CD14-positive monocyte (primary cell): ENCODE data around the gene TLCD4. TPM values are rescaled to one million over a fixed set of nuclear protein-coding genes. Genes with fewer than 3 reads are reported as not detected.

Source experiments
- DNase-seq, 3 donors: peaks; one replicate each; pipeline ENCODE4 v3.0.0-alpha.2; 2011 to 2022
- H2AFZ ChIP-seq: 2 replicates; pipeline ENCODE4 v1.6.0; 2012; ENCODE audit warnings: mild to moderate bottlenecking, low read depth, low read length, inconsistent platforms; ENCODE audit not compliant: insufficient read depth, poor library complexity, severe bottlenecking
- H3K27ac ChIP-seq, 2 donors: 1 replicate in 1 of 2; 2 replicates in 1 of 2; pipeline ENCODE4 v1.5.1; 2012 to 2013; ENCODE audit warnings: low read length in 2 of 2, control low read depth in 1 of 2, inconsistent platforms in 1 of 2, low read depth in 1 of 2, mild to moderate bottlenecking in 1 of 2
- H3K27me3 ChIP-seq, 2 donors: one replicate each; pipeline versions ENCODE4 v1.6.0 to v1.6.1; 2011 to 2013; ENCODE audit warnings: low read length in 2 of 2; ENCODE audit not compliant: control insufficient read depth in 2 of 2, insufficient read depth in 2 of 2
- H3K36me3 ChIP-seq, 2 donors: replicated peaks in 1 of 2; 1 replicate in 1 of 2; 2 replicates in 1 of 2; pipeline versions ENCODE4 v1.5.1 to v1.6.1; 2012 to 2013; ENCODE audit warnings: low read length in 2 of 2, control low read depth in 1 of 2, inconsistent platforms in 1 of 2, mild to moderate bottlenecking in 1 of 2; ENCODE audit not compliant: insufficient read depth in 2 of 2, control insufficient read depth in 1 of 2
- H3K4me1 ChIP-seq, 2 donors: 1 replicate in 1 of 2; 2 replicates in 1 of 2; pipeline versions ENCODE4 v1.5.1 to v1.6.1; 2012 to 2013; ENCODE audit warnings: low read length in 2 of 2, control low read depth in 1 of 2, inconsistent platforms in 1 of 2, mild to moderate bottlenecking in 1 of 2, moderate library complexity in 1 of 2; ENCODE audit not compliant: insufficient read depth in 2 of 2, control insufficient read depth in 1 of 2
- H3K4me2 ChIP-seq: replicated peaks from 2 replicates; pipeline ENCODE3; 2012; ENCODE audit warnings: low read length, moderate library complexity, mild to moderate bottlenecking; ENCODE audit not compliant: poor library complexity, severe bottlenecking; ENCODE audit errors: extremely low read depth
- H3K4me3 ChIP-seq, 3 experiments: fragments of 200-600 bp in 1 of 3; sonication (generic) in 1 of 3; replicated peaks in 1 of 3; 1 replicate in 2 of 3; 2 replicates in 1 of 3; pipeline ENCODE4 v1.5.1; 2011 to 2013; ENCODE audit warnings: low read length in 3 of 3, mild to moderate bottlenecking in 3 of 3, control low read depth in 2 of 3, low read depth in 2 of 3, inconsistent platforms in 1 of 3, moderate library complexity in 1 of 3
- H3K79me2 ChIP-seq: 2 replicates; pipeline ENCODE4 v1.6.0; 2012; ENCODE audit warnings: mild to moderate bottlenecking, control low read depth, inconsistent platforms, low read length, moderate library complexity; ENCODE audit not compliant: insufficient read depth
- H3K9ac ChIP-seq: 2 replicates; pipeline ENCODE4 v1.6.0; 2017; ENCODE audit warnings: low read length, mild to moderate bottlenecking; ENCODE audit not compliant: insufficient read depth, poor library complexity, severe bottlenecking
- H3K9me3 ChIP-seq, 2 donors: replicated peaks in 1 of 2; 1 replicate in 1 of 2; 2 replicates in 1 of 2; pipeline versions ENCODE4 v1.5.1 to v1.6.1; 2012 to 2013; ENCODE audit warnings: low read length in 2 of 2, control low read depth in 1 of 2; ENCODE audit not compliant: control insufficient read depth in 1 of 2, insufficient read depth in 1 of 2
- H4K20me1 ChIP-seq: 2 replicates; pipeline ENCODE4 v1.6.0; 2012; ENCODE audit warnings: mild to moderate bottlenecking, low read length, control low read depth, moderate library complexity; ENCODE audit not compliant: insufficient read depth
- H3K27ac Mint-ChIP-seq, 7 donors: one replicate each; pipeline ENCODE4 v1.8.0; 2020; ENCODE audit warnings: mild to moderate bottlenecking in 7 of 7, mixed read lengths in 7 of 7, moderate library complexity in 6 of 7, inconsistent platforms in 2 of 7
- H3K27me3 Mint-ChIP-seq, 3 donors: one replicate each; pipeline ENCODE4 v1.8.0; 2021 to 2022; ENCODE audit warnings: low read depth in 3 of 3, mild to moderate bottlenecking in 3 of 3, mixed read lengths in 3 of 3, moderate library complexity in 3 of 3, inconsistent platforms in 1 of 3
- H3K36me3 Mint-ChIP-seq, 2 donors: one replicate each; pipeline ENCODE4 v1.8.0; 2020; ENCODE audit warnings: mixed read lengths in 2 of 2, inconsistent platforms in 1 of 2, mild to moderate bottlenecking in 1 of 2
- H3K4me1 Mint-ChIP-seq: one replicate; pipeline ENCODE4 v1.8.0; 2020; ENCODE audit warnings: mild to moderate bottlenecking, mixed read lengths
- H3K4me3 Mint-ChIP-seq, 2 donors: one replicate each; pipeline ENCODE4 v1.8.0; 2020; ENCODE audit warnings: mild to moderate bottlenecking in 2 of 2, mixed read lengths in 2 of 2, moderate library complexity in 1 of 2
- H3K9me3 Mint-ChIP-seq, 7 donors: one replicate each; pipeline ENCODE4 v1.8.0; 2020 to 2022; ENCODE audit warnings: mixed read lengths in 7 of 7, mild to moderate bottlenecking in 6 of 7, moderate library complexity in 6 of 7, inconsistent platforms in 2 of 7
- WGBS: methylation state at CpG from one replicate; pipeline ENCODE4 v1.1.5; 2013; ENCODE audit warnings: missing lambda C conversion rate; ENCODE audit not compliant: insufficient coverage; 5-methylcytosine and 5-hydroxymethylcytosine counted together
- intact Hi-C, 2 donors: fragments of 100-400 bp; cut with micrococcal nuclease; formaldehyde crosslinking; loops; one replicate each; pipeline versions ENCODE4 v1.15.0 to v1.15.1; 2023
- polyA plus RNA-seq, 3 donors: library from polyadenylated mRNA; depleted of rRNA in 1 of 3; unstranded in 2 of 3; stranded (reverse) in 1 of 3; fragments of 300-500 nt in 2 of 3; fragments of >200 nt in 1 of 3; fragmentation: Illumina TruSeq in 2 of 3; gene quantifications; 1 replicate in 2 of 3; 2 replicates in 1 of 3; pipeline ENCODE4 v1.2.3, GENCODE V29; 2012 to 2021
- TF ChIP-seq, protein P1 (sequence below): fragments of 200-600 bp; IDR thresholded peaks from one replicate; pipeline ENCODE4 v1.8.0; 2022; ENCODE audit warnings: antibody characterized with exemption, mild to moderate bottlenecking

The TLCD4 gene
- polyA plus RNA-seq, 3 donors, result not detected

DNA sequence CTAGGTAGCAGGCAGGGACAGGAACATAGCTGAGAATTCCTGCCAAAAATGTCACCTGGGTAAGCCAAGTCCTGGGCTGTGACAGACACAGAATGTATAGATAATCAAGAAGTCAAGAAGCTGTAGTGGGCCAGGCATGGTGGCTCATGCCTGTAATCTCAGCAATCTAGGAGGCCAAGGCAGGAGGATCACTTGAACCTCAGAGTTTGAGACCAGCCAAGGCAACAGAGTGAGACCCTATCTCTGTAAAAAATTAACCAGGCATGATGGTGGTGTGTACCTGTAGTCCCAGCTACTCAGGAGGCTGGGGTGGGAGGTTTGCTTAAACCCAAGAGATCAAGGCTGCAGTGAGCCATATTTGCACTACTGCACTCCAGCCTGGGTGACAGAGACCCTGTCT is 41.1 kb upstream of the TLCD4 start:
- Histone ChIP-seq H3K9ac (no peak overlapping the region), H4K20me1 (no peaks in the 10 kb centered on the region), H3K4me3 (no peak overlapping the region), H3K27me3 (peaks cover 9 to 18% of the 10 kb centered on the region in 2 donors), H3K9me3 (no peaks in the 10 kb centered on the region), H3K36me3 (no peaks in the 10 kb centered on the region), H3K27ac (no peak overlapping the region), H3K79me2 (no peaks in the 10 kb centered on the region), H3K4me1 (peaks cover 11 to 13% of the 10 kb centered on the region in 2 donors), H3K4me2 (no peak overlapping the region), H2AFZ (no peak overlapping the region)
- Mint-ChIP-seq H3K27me3 (peaks cover 5 to 11% (median 6%) of the 10 kb centered on the region in 3 donors), H3K4me1 (peaks cover 12% of the 10 kb centered on the region), H3K4me3 (no peak overlapping the region), H3K27ac (no peak overlapping the region), H3K9me3 (no peaks in the 10 kb centered on the region), H3K36me3 (peaks cover 0 to 2% of the 10 kb centered on the region in 2 donors)
- TF ChIP-seq, protein P1, sequence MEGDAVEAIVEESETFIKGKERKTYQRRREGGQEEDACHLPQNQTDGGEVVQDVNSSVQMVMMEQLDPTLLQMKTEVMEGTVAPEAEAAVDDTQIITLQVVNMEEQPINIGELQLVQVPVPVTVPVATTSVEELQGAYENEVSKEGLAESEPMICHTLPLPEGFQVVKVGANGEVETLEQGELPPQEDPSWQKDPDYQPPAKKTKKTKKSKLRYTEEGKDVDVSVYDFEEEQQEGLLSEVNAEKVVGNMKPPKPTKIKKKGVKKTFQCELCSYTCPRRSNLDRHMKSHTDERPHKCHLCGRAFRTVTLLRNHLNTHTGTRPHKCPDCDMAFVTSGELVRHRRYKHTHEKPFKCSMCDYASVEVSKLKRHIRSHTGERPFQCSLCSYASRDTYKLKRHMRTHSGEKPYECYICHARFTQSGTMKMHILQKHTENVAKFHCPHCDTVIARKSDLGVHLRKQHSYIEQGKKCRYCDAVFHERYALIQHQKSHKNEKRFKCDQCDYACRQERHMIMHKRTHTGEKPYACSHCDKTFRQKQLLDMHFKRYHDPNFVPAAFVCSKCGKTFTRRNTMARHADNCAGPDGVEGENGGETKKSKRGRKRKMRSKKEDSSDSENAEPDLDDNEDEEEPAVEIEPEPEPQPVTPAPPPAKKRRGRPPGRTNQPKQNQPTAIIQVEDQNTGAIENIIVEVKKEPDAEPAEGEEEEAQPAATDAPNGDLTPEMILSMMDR, result no peak
- no peak for DNase-seq
- intact Hi-C loops, result loop anchor here in 1 of 2 donors (10.0 kb wide), 1 partner anchor 159 kb away; the partner anchor contains the start of gene RWDD3

DNA sequence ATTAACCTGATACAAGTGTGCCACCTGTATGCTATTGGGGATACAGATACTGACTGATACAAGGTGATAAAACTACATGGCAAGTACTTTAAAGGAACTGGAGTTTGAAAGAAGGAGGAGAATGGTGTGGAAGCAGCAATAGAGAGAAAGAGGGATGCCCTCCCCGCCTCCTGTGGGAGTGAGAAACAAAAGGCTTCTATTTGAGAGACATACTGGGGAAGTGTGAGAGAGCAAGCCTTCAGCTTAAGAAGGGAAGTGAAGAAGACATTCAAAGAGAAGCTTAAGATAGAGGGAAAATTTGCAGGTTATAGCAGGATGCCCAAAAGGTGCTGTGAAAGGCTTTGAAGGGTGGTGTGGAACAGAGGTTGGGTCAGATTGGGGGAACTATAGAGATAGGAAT is 36.7 kb upstream of the TLCD4 start:
- no peaks in the 10 kb centered on the region for H3K79me2 ChIP-seq
- no peak overlapping the region for H3K9ac ChIP-seq
- peaks cover 5 to 16% (median 10%) of the 10 kb centered on the region in 3 donors for H3K27me3 Mint-ChIP-seq
- H4K20me1 ChIP-seq, result no peaks in the 10 kb centered on the region
- H3K4me2 ChIP-seq, result no peak overlapping the region
- TF ChIP-seq, protein P1, result no peak
- H3K36me3 Mint-ChIP-seq, result no peaks in the 10 kb centered on the region
- no peaks in the 10 kb centered on the region for H3K9me3 ChIP-seq
- H3K4me3 Mint-ChIP-seq, result no peak overlapping the region
- H3K4me1 ChIP-seq, result no peaks in the 10 kb centered on the region
- intact Hi-C loops, result no loop called here
- no peak overlapping the region for H3K27ac Mint-ChIP-seq
- DNase-seq, result no peak
- no peak overlapping the region for H2AFZ ChIP-seq
- no peak overlapping the region for H3K27ac ChIP-seq
- H3K27me3 ChIP-seq, result peaks cover 13 to 19% of the 10 kb centered on the region in 2 donors
- no peaks in the 10 kb centered on the region for H3K36me3 ChIP-seq
- 80% methylated on average over 1 of the region's 1 CpG for WGBS
- H3K9me3 Mint-ChIP-seq, result no peaks in the 10 kb centered on the region
- H3K4me3 ChIP-seq, result no peak overlapping the region
- no peaks in the 10 kb centered on the region for H3K4me1 Mint-ChIP-seq
